Common myeloid progenitor, CD34-positive (primary cell): Measurements from ENCODE around the gene DIAPH1.

Source experiments
- CTCF ChIA-PET: fragments of 350-600 bp; sonication (Branson Sonifier 250); formaldehyde crosslinking; loops from one replicate; lab custom pipeline; 2021; ENCODE audit warnings: antibody characterized with exemption; lab: Charles Lee
- POLR2A ChIA-PET: fragments of 350-600 bp; sonication (Branson Sonifier 250); formaldehyde crosslinking; loops from one replicate; lab custom pipeline; 2021; ENCODE audit warnings: antibody characterized with exemption; lab: Charles Lee
- DNase-seq, 3 donors: peaks; one replicate each; pipeline versions ENCODE4 v3.0.0 to v3.0.0-alpha.2; 2013
- H3K27ac ChIP-seq, 2 experiments: 1 replicate in 1 of 2; 2 replicates in 1 of 2; pipeline ENCODE4 v1.7.0; 2013; ENCODE audit warnings: inconsistent platforms in 2 of 2, low read length in 2 of 2, mild to moderate bottlenecking in 2 of 2, low read depth in 1 of 2, moderate library complexity in 1 of 2; ENCODE audit not compliant: severe bottlenecking in 2 of 2, insufficient read depth in 1 of 2, poor library complexity in 1 of 2
- H3K27me3 ChIP-seq, 5 experiments: replicated peaks in 2 of 5; 1 replicate in 3 of 5; 2 replicates in 2 of 5; pipeline versions ENCODE4 v1.6.1 to v1.7.0; 2013; ENCODE audit warnings: low read length in 4 of 5, mild to moderate bottlenecking in 2 of 5, moderate library complexity in 2 of 5, inconsistent platforms in 1 of 5; ENCODE audit not compliant: insufficient read depth in 5 of 5, control insufficient read depth in 4 of 5
- H3K36me3 ChIP-seq, 4 experiments: 1 replicate in 2 of 4; 2 replicates in 2 of 4; pipeline versions ENCODE4 v1.6.1 to v1.7.0; 2013; ENCODE audit warnings: low read length in 3 of 4, control low read depth in 1 of 4, mild to moderate bottlenecking in 1 of 4; ENCODE audit not compliant: control insufficient read depth in 4 of 4, insufficient read depth in 4 of 4
- H3K4me1 ChIP-seq, 4 experiments: 1 replicate in 3 of 4; 2 replicates in 1 of 4; pipeline versions ENCODE4 v1.6.1 to v1.7.1; 2013; ENCODE audit warnings: low read length in 3 of 4, mild to moderate bottlenecking in 3 of 4, control low read depth in 1 of 4, inconsistent platforms in 1 of 4, moderate library complexity in 1 of 4; ENCODE audit not compliant: control insufficient read depth in 4 of 4, insufficient read depth in 4 of 4; ENCODE audit errors: control extremely low read depth in 1 of 4
- H3K4me3 ChIP-seq, 7 experiments: 1 replicate in 4 of 7; 2 replicates in 3 of 7; pipeline versions ENCODE4 v1.5.1 to v1.7.0; 2013; ENCODE audit warnings: mild to moderate bottlenecking in 7 of 7, low read length in 6 of 7, moderate library complexity in 6 of 7, inconsistent platforms in 2 of 7, low read depth in 2 of 7, control low read depth in 1 of 7; ENCODE audit not compliant: insufficient read depth in 4 of 7, control insufficient read depth in 1 of 7; ENCODE audit errors: extremely low read depth in 1 of 7
- H3K9me3 ChIP-seq, 5 experiments: 1 replicate in 4 of 5; 2 replicates in 1 of 5; pipeline versions ENCODE4 v1.6.1 to v1.7.1; 2013; ENCODE audit warnings: low read length in 4 of 5, mild to moderate bottlenecking in 2 of 5, inconsistent platforms in 1 of 5, low read depth in 1 of 5, moderate library complexity in 1 of 5; ENCODE audit not compliant: control insufficient read depth in 4 of 5, insufficient read depth in 2 of 5; ENCODE audit errors: control extremely low read depth in 1 of 5
- WGBS: methylation state at CpG from one replicate; pipeline ENCODE4 v1.1.5; 2013; ENCODE audit not compliant: insufficient coverage; 5-methylcytosine and 5-hydroxymethylcytosine counted together

Gene DIAPH1

GRCh38 chr5:141522301-141522700 is 96.5 kb downstream of the DIAPH1 start:
- Histone ChIP-seq H3K4me3 (no peak overlapping the region), H3K27me3 (no peaks in the 10 kb centered on the region), H3K4me1 (peaks cover 7 to 19% (median 8%) of the 10 kb centered on the region in 4 experiments), H3K36me3 (peaks cover 18 to 96% (median 67%) of the 10 kb centered on the region in 4 experiments), H3K9me3 (no peaks in the 10 kb centered on the region), H3K27ac (no peak overlapping the region)
- ChIA-PET POLR2A (no interaction called here), CTCF (interaction anchor here (1.2 to 10.3 kb wide), 10 partner anchors 12 to 108 kb away, joined by 5 to 178 read pairs (median 30); partner anchors contain the start of genes PCDHGA10, PCDHGA11, PCDHGA12 and PCDHGB7)
- peak in 2 of 3 donors; percentile 45 to 59 for DNase-seq
- no CpG with 5 or more reads among the region's 2 CpGs for WGBS

- H3K4me3 ChIP-seq: no peak overlapping the region
- peaks cover 20 to 96% (median 65%) of the 10 kb centered on the region in 4 experiments for H3K36me3 ChIP-seq
- ChIA-PET CTCF (interaction anchor here (0.7 to 10.3 kb wide), 9 partner anchors 11 to 201 kb away, joined by 3 to 178 read pairs (median 32); partner anchors contain the start of genes PCDHGA10, PCDHGA12, PCDHGB7 and PCDHGC3), POLR2A (no interaction called here)
- peaks cover 10 to 23% (median 12%) of the 10 kb centered on the region in 4 experiments for H3K4me1 ChIP-seq
- peak; percentile 38 to 70 (median 69) for DNase-seq
- H3K27ac ChIP-seq: no peak overlapping the region
- WGBS: 100% methylated on average over 2 of the region's 2 CpGs
- H3K27me3 ChIP-seq: no peaks in the 10 kb centered on the region
- no peaks in the 10 kb centered on the region for H3K9me3 ChIP-seq
Measured at GRCh38 chr5:141521244-141521781, 97.5 kb downstream of the DIAPH1 start.

- H3K27me3 ChIP-seq: no peaks in the 10 kb centered on the region
- ChIA-PET CTCF (interaction anchor here (1.0 to 10.3 kb wide), 6 partner anchors 9 to 107 kb away, joined by 3 to 178 read pairs (median 4); partner anchors contain the start of genes PCDHGA10 and PCDHGA12), POLR2A (no interaction called here)
- no peak for DNase-seq
- H3K9me3 ChIP-seq: no peaks in the 10 kb centered on the region
- no peak overlapping the region for H3K4me3 ChIP-seq
- no peak overlapping the region for H3K27ac ChIP-seq
- H3K36me3 ChIP-seq: peaks cover 20 to 96% (median 59%) of the 10 kb centered on the region in 4 experiments
- peaks cover 19 to 36% (median 24%) of the 10 kb centered on the region in 4 experiments for H3K4me1 ChIP-seq
- WGBS: 100% methylated on average over 1 of the region's 3 CpGs
Measured at GRCh38 chr5:141519605-141520565, 98.9 kb downstream of the DIAPH1 start.

GRCh38 chr5:141518618-141519015 is 100.2 kb downstream of the DIAPH1 start:
- ChIA-PET POLR2A (no interaction called here), CTCF (interaction anchor here (0.8 to 1.2 kb wide), 4 partner anchors 14 to 149 kb away, joined by 3 to 4 read pairs (median 4); partner anchors contain the start of genes PCDHGA10 and PCDHGB3)
- no CpG with 5 or more reads among the region's 1 CpG for WGBS
- H3K4me3 ChIP-seq: no peak overlapping the region
- H3K27ac ChIP-seq: no peak overlapping the region
- peaks cover 25 to 49% (median 35%) of the 10 kb centered on the region in 4 experiments for H3K4me1 ChIP-seq
- no peaks in the 10 kb centered on the region for H3K9me3 ChIP-seq
- no peaks in the 10 kb centered on the region for H3K27me3 ChIP-seq
- peaks cover 20 to 90% (median 57%) of the 10 kb centered on the region in 4 experiments for H3K36me3 ChIP-seq
- DNase-seq: no peak

GRCh38 chr5:141517880-141518617 is 100.8 kb downstream of the DIAPH1 start:
- no peak for DNase-seq
- Histone ChIP-seq H3K9me3 (no peaks in the 10 kb centered on the region), H3K36me3 (peaks cover 16 to 88% (median 53%) of the 10 kb centered on the region in 4 experiments), H3K27ac (no peak overlapping the region), H3K27me3 (no peaks in the 10 kb centered on the region), H3K4me1 (peaks cover 25 to 55% (median 40%) of the 10 kb centered on the region in 4 experiments), H3K4me3 (no peak overlapping the region)
- CTCF ChIA-PET: interaction anchor here (0.6 to 3.5 kb wide), 6 partner anchors 13 to 148 kb away, joined by 3 to 16 read pairs (median 4); partner anchors contain the start of genes PCDHGA10, PCDHGA12 and PCDHGB3
- POLR2A ChIA-PET: no interaction called here
- 99% methylated on average over 10 of the region's 11 CpGs for WGBS

- no CpG with 5 or more reads among the region's 8 CpGs for WGBS
- H3K27ac ChIP-seq: no peak overlapping the region
- H3K4me1 ChIP-seq: peaks cover 22 to 54% (median 42%) of the 10 kb centered on the region in 4 experiments
- ChIA-PET POLR2A (no interaction called here), CTCF (interaction anchor here (0.7 to 13.7 kb wide), 6 partner anchors 8 to 104 kb away, joined by 3 to 178 read pairs (median 4); partner anchors contain the start of genes PCDHGA10, PCDHGA11, PCDHGA12 and PCDHGC3)
- H3K4me3 ChIP-seq: no peak overlapping the region
- DNase-seq: no peak
- peaks cover 16 to 83% (median 47%) of the 10 kb centered on the region in 4 experiments for H3K36me3 ChIP-seq
- H3K27me3 ChIP-seq: no peaks in the 10 kb centered on the region
- no peaks in the 10 kb centered on the region for H3K9me3 ChIP-seq
Measured at GRCh38 chr5:141517312-141517711, 101.5 kb downstream of the DIAPH1 start.
